H1 (cell line): ENCODE results near the gene NEURL2. TPM values are rescaled to one million over a fixed set of nuclear protein-coding genes. Genes with fewer than 3 reads are reported as not detected.

Experiments used
- CTCF ChIA-PET: fragments of 300-600 bp; sonication (Branson Sonifier 250); formaldehyde crosslinking; loops from one replicate; lab custom pipeline; 2021; ENCODE audit not compliant: partially characterized antibody; lab: Charles Lee
- POLR2A ChIA-PET: fragments of 300-600 bp; sonication (Branson Sonifier 250); formaldehyde crosslinking; loops from one replicate; lab custom pipeline; 2021; ENCODE audit warnings: inconsistent platforms; ENCODE audit not compliant: partially characterized antibody; lab: Charles Lee
- DNase-seq, 2 experiments: peaks; one replicate each; pipeline versions ENCODE4 v3.0.0 to v3.0.0-alpha.2; 2010 to 2022; ENCODE audit warnings: low spot score in 2 of 2, low read depth in 1 of 2, mixed read lengths in 1 of 2
- FAIRE-seq: peaks from 2 replicates; lab custom pipeline; 2011; peaks lifted over from hg19 to GRCh38; lab: Jason Lieb, UNC
- H2AFZ ChIP-seq: 2 replicates; pipeline ENCODE4 v1.8.1; 2012; ENCODE audit warnings: low read length, inconsistent platforms
- H2AK5ac ChIP-seq: 2 replicates; pipeline ENCODE4 v1.6.1; 2013; ENCODE audit warnings: low read depth, low read length
- H2BK120ac ChIP-seq: replicated peaks from 2 replicates; pipeline ENCODE3; 2013; ENCODE audit warnings: low read depth, low read length, inconsistent platforms
- H2BK12ac ChIP-seq: 2 replicates; pipeline ENCODE4 v1.6.1; 2013; ENCODE audit warnings: low read depth, low read length
- H2BK15ac ChIP-seq: 2 replicates; pipeline ENCODE4 v1.6.1; 2013; ENCODE audit warnings: low read length
- H2BK20ac ChIP-seq: 2 replicates; pipeline ENCODE4 v1.6.1; 2013; ENCODE audit warnings: low read length
- H2BK5ac ChIP-seq: 2 replicates; pipeline ENCODE4 v1.6.1; 2013; ENCODE audit warnings: low read depth, low read length
- H3K14ac ChIP-seq: 2 replicates; pipeline ENCODE4 v1.6.1; 2013; ENCODE audit warnings: inconsistent platforms; ENCODE audit not compliant: insufficient read length
- H3K18ac ChIP-seq: 2 replicates; pipeline ENCODE4 v1.6.1; 2013; ENCODE audit warnings: low read length; ENCODE audit errors: extremely low read depth
- H3K23ac ChIP-seq: 2 replicates; pipeline ENCODE4 v1.6.1; 2013; ENCODE audit warnings: inconsistent platforms; ENCODE audit not compliant: insufficient read length
- H3K23me2 ChIP-seq: 2 replicates; pipeline ENCODE4 v1.6.1; 2013; ENCODE audit warnings: low read depth, low read length
- H3K27ac ChIP-seq: 2 replicates; pipeline ENCODE4 v1.6.1; 2011; ENCODE audit warnings: low read depth, low read length, inconsistent platforms
- H3K27me3 ChIP-seq, 4 experiments: replicated peaks in 1 of 4; 1 replicate in 1 of 4; 2 replicates in 3 of 4; pipeline versions ENCODE4 v1.6.1 to v1.8.1; 2011 to 2013; ENCODE audit warnings: low read length in 3 of 4, mild to moderate bottlenecking in 3 of 4, inconsistent platforms in 2 of 4, mixed read lengths in 2 of 4, moderate library complexity in 1 of 4; ENCODE audit not compliant: control insufficient read depth in 3 of 4, insufficient read depth in 3 of 4; ENCODE audit errors: extremely low read depth in 1 of 4
- H3K36me3 ChIP-seq, 4 experiments: 2 replicates each; pipeline versions ENCODE4 v1.6.1 to v1.8.1; 2011 to 2013; ENCODE audit warnings: mild to moderate bottlenecking in 4 of 4, low read length in 3 of 4, moderate library complexity in 2 of 4, control low read depth in 1 of 4, inconsistent platforms in 1 of 4; ENCODE audit not compliant: insufficient read depth in 4 of 4, control insufficient read depth in 2 of 4
- H3K4ac ChIP-seq: replicated peaks from 2 replicates; pipeline ENCODE3; 2013; ENCODE audit warnings: low read length, low read depth, mixed read lengths, inconsistent platforms; ENCODE audit not compliant: insufficient read length
- H3K4me1 ChIP-seq, 4 experiments: replicated peaks in 1 of 4; 1 replicate in 1 of 4; 2 replicates in 3 of 4; pipeline versions ENCODE4 v1.6.1 to v1.8.1; 2011 to 2013; ENCODE audit warnings: low read length in 3 of 4, inconsistent platforms in 2 of 4, mixed read lengths in 1 of 4; ENCODE audit not compliant: insufficient read depth in 4 of 4, control insufficient read depth in 3 of 4
- H3K4me2 ChIP-seq, 2 experiments: 2 replicates each; pipeline versions ENCODE4 v1.6.1 to v1.8.1; 2011 to 2013; ENCODE audit warnings: low read depth in 2 of 2, low read length in 2 of 2, control low read depth in 1 of 2, inconsistent platforms in 1 of 2, mild to moderate bottlenecking in 1 of 2; ENCODE audit not compliant: insufficient read depth in 1 of 2
- H3K4me3 ChIP-seq, 4 experiments: fragments of 200-600, 300-600 bp in 1 of 4; sonication (generic), shearing (Covaris generic), sonication (Bioruptor Twin) in 1 of 4; 2 replicates each; pipeline versions ENCODE4 v1.5.1 to v1.8.1; 2011 to 2016; ENCODE audit warnings: low read length in 4 of 4, low read depth in 3 of 4, control low read depth in 2 of 4, inconsistent platforms in 2 of 4, mild to moderate bottlenecking in 2 of 4, mixed read lengths in 1 of 4, moderate library complexity in 1 of 4; ENCODE audit not compliant: insufficient read depth in 2 of 4; ENCODE audit errors: extremely low read depth in 1 of 4
- H3K56ac ChIP-seq: replicated peaks from 2 replicates; pipeline ENCODE3; 2013; ENCODE audit warnings: low read depth, mild to moderate bottlenecking, mixed read lengths, low read length, inconsistent platforms; ENCODE audit not compliant: insufficient read length
- H3K79me1 ChIP-seq: 2 replicates; pipeline ENCODE4 v1.6.1; 2013; ENCODE audit warnings: low read depth, low read length, control low read depth
- H3K79me2 ChIP-seq, 2 experiments: 2 replicates each; pipeline versions ENCODE4 v1.6.1 to v1.8.1; 2012 to 2013; ENCODE audit warnings: low read length in 2 of 2, mild to moderate bottlenecking in 2 of 2, inconsistent platforms in 1 of 2; ENCODE audit not compliant: insufficient read depth in 2 of 2, control insufficient read depth in 1 of 2
- H3K9ac ChIP-seq, 4 experiments: replicated peaks in 1 of 4; 1 replicate in 1 of 4; 2 replicates in 3 of 4; pipeline versions ENCODE4 v1.6.1 to v1.8.1; 2011 to 2013; ENCODE audit warnings: low read depth in 3 of 4, low read length in 3 of 4, control low read depth in 2 of 4, mild to moderate bottlenecking in 2 of 4, moderate library complexity in 2 of 4, inconsistent platforms in 1 of 4; ENCODE audit errors: extremely low read depth in 1 of 4
- H3K9me3 ChIP-seq, 2 experiments: 2 replicates each; pipeline versions ENCODE4 v1.6.1 to v1.8.1; 2012 to 2013; ENCODE audit warnings: mild to moderate bottlenecking in 2 of 2, moderate library complexity in 2 of 2, control low read depth in 1 of 2, inconsistent platforms in 1 of 2, low read depth in 1 of 2, low read length in 1 of 2, mixed read lengths in 1 of 2; ENCODE audit not compliant: insufficient read depth in 2 of 2
- H4K20me1 ChIP-seq, 2 experiments: replicated peaks in 1 of 2; 2 replicates each; pipeline versions ENCODE3 to v1.8.1; 2011 to 2013; ENCODE audit warnings: inconsistent platforms in 2 of 2, low read length in 2 of 2, mild to moderate bottlenecking in 1 of 2; ENCODE audit not compliant: insufficient read depth in 2 of 2, control insufficient read depth in 1 of 2
- H4K5ac ChIP-seq: 2 replicates; pipeline ENCODE4 v1.6.1; 2013; ENCODE audit warnings: low read length, low read depth, mixed read lengths, inconsistent platforms; ENCODE audit not compliant: insufficient read length
- H4K8ac ChIP-seq: 2 replicates; pipeline ENCODE4 v1.8.0; 2013; ENCODE audit warnings: mild to moderate bottlenecking, moderate library complexity, low read length, inconsistent platforms; ENCODE audit not compliant: insufficient read depth; ENCODE audit errors: extremely low read depth
- H4K91ac ChIP-seq: replicated peaks from 2 replicates; pipeline ENCODE3; 2013; ENCODE audit warnings: low read length, mixed read lengths, inconsistent platforms; ENCODE audit not compliant: insufficient read length
- ASH2L ChIP-seq: fragments of 200-600, 300-600 bp; sonication (generic); IDR thresholded peaks from one replicate; pipeline ENCODE4 v1.7.1; 2017; ENCODE audit warnings: low read length
- CBX8 ChIP-seq: fragments of 300-800, 300-1000 bp; sonication (generic); IDR thresholded peaks from 2 replicates; pipeline ENCODE4 v1.7.1; 2016; ENCODE audit warnings: low read depth, low read length, borderline replicate concordance
- CEBPB ChIP-seq: IDR thresholded peaks from 2 replicates; pipeline ENCODE4 v1.6.1; 2012; ENCODE audit warnings: low read depth, low read length
- EZH2 ChIP-seq: fragments of 200-600 bp; sonication (generic); IDR thresholded peaks from 2 replicates; pipeline ENCODE4 v1.7.1; 2012; ENCODE audit warnings: low read depth, mild to moderate bottlenecking, moderate library complexity, low read length, inconsistent platforms; ENCODE audit not compliant: severe bottlenecking
- FOSL1 ChIP-seq: IDR thresholded peaks from 2 replicates; pipeline ENCODE4 v1.6.1; 2011; ENCODE audit warnings: mild to moderate bottlenecking, low read depth, low read length, moderate library complexity; ENCODE audit not compliant: insufficient read depth
- GABPA ChIP-seq: IDR thresholded peaks from 2 replicates; pipeline ENCODE4 v1.6.1; 2011; ENCODE audit warnings: mild to moderate bottlenecking, low read length, moderate library complexity, borderline replicate concordance; ENCODE audit not compliant: insufficient read depth
- POLR2A ChIP-seq, 2 experiments: IDR thresholded peaks; 1 replicate in 1 of 2; 2 replicates in 1 of 2; pipeline ENCODE4 v1.6.1; 2011; ENCODE audit warnings: low read depth in 2 of 2, low read length in 2 of 2, mild to moderate bottlenecking in 2 of 2; ENCODE audit errors: control extremely low read depth in 1 of 2
- POU5F1 ChIP-seq: IDR thresholded peaks from 2 replicates; pipeline ENCODE4 v1.6.1; 2011; ENCODE audit warnings: low read depth, mild to moderate bottlenecking, low read length, moderate library complexity
- SUZ12 ChIP-seq: fragments of 200-600 bp; sonication (generic); IDR thresholded peaks from 2 replicates; pipeline ENCODE4 v1.6.1; 2012; ENCODE audit warnings: mild to moderate bottlenecking, inconsistent platforms, low read length, moderate library complexity, mixed read lengths
- TEAD4 ChIP-seq: IDR thresholded peaks from 2 replicates; pipeline ENCODE4 v1.6.1; 2012; ENCODE audit warnings: low read depth, low read length, inconsistent platforms, mixed read lengths
- YY1 ChIP-seq: IDR thresholded peaks from 2 replicates; pipeline ENCODE4 v1.6.1; 2011; ENCODE audit warnings: low read depth, mild to moderate bottlenecking, low read length
- WGBS, 2 experiments: shearing (Covaris generic) in 1 of 2; methylation state at CpG; one replicate each; pipeline versions ENCODE4 v1.1.6 to v1.1.7; 2013 to 2015; ENCODE audit warnings: low lambda C conversion rate in 2 of 2, mixed read lengths in 2 of 2, inconsistent platforms in 1 of 2, low coverage in 1 of 2, missing lambda C conversion rate in 1 of 2; ENCODE audit not compliant: insufficient replicate concordance in 2 of 2, insufficient coverage in 1 of 2, insufficient read length in 1 of 2; ENCODE audit errors: extremely low coverage in 1 of 2, missing lambda C conversion rate in 1 of 2; 5-methylcytosine and 5-hydroxymethylcytosine counted together
- polyA plus RNA-seq, 7 experiments: library from polyadenylated mRNA; depleted of rRNA in 3 of 7; stranded (reverse) in 5 of 7; unstranded in 2 of 7; fragments of >200 nt in 5 of 7; fragments of 200-250 nt in 2 of 7; gene quantifications; 1 replicate in 5 of 7; 2 replicates in 1 of 7; 4 replicates in 1 of 7; pipeline versions ENCODE4 v1.2.1 to v1.2.3, GENCODE V29; 2011 to 2013; ENCODE audit warnings: missing spikeins in 2 of 7, mixed read lengths in 2 of 7
- total RNA-seq: library from RNA; stranded (reverse); fragmentation: NEBNext Ultra II Directional; extraction: Animal tissue kit (Norgen Biotek cat#: 25700); gene quantifications from 2 replicates; pipeline ENCODE4 v1.2.1, GENCODE V29; 2021
- TF ChIP-seq, protein P1 (sequence below): IDR thresholded peaks from 2 replicates; pipeline ENCODE4 v1.6.1; 2012; ENCODE audit warnings: low read length, inconsistent platforms

NEURL2 gene
- total and polyA plus RNA-seq, 2 of the 8 experiments (the other 6 are each of a cell fraction or from before 2014, with no cell fraction given) = 6.9 TPM

DNA sequence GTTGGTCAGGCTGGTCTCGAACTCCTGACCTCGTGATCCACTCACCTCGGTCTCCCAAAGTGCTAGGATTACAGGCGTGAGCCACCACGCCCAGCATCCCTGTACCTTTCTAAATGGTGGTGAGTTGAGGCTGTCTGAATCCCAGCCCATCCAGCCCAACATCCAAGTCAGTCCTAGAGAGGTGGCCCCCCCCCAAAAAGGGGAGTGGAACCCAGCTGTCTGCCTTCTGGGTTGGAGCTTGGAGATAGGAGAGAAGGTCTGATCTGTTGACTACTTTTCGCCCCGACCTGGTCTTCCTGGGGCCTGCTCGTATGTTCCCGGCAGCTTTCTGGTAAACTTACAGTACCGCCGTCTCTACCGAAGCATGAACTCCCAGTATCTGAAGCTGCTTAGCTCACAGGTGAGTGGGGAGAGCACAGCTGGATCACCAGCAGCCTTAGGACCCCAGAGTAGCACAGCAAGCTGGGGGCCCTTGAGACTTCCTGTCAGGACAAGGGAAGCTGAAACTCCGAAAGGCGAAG, 5.7 kb upstream of the NEURL2 start:
- Histone ChIP-seq H3K9me3 (no peaks in the 10 kb centered on the region), H3K18ac (no peak overlapping the region), H2BK5ac (no peak overlapping the region), H3K23me2 (peaks cover 2% of the 10 kb centered on the region; the same call in 1 of the 2 replicates), H3K79me1 (no peaks in the 10 kb centered on the region; the same call in 1 of the 2 replicates), H3K27me3 (no peaks in the 10 kb centered on the region), H3K27ac (no peak overlapping the region), H3K4me1 (peaks cover 0 to 3% (median 3%) of the 10 kb centered on the region in 4 experiments; a peak in 6 of 7 replicates), H3K9ac (no peak overlapping the region), H2BK15ac (no peak overlapping the region), H2BK12ac (no peak overlapping the region), H3K79me2 (no peaks in the 10 kb centered on the region), H4K20me1 (peaks cover 0 to 14% of the 10 kb centered on the region in 2 experiments), H2AFZ (no peak overlapping the region), H3K4ac (no peak overlapping the region), H4K91ac (no peak overlapping the region), H3K4me2 (no peak overlapping the region), H3K4me3 (no peak overlapping the region), H3K36me3 (peaks cover 15 to 45% (median 37%) of the 10 kb centered on the region in 4 experiments), H2AK5ac (no peak overlapping the region), H3K23ac (no peak overlapping the region), H3K56ac (no peak overlapping the region), H2BK120ac (no peak overlapping the region), H4K8ac (no peak overlapping the region), H2BK20ac (no peak overlapping the region), H4K5ac (no peak overlapping the region), H3K14ac (no peak overlapping the region)
- POLR2A ChIA-PET = interaction anchor here (0.7 to 11.2 kb wide), 12 partner anchors 10 to 72 kb away, joined by 3 to 172 read pairs (median 4); partner anchors contain the start of genes PCIF1 and PLTP
- no peak for DNase-seq
- no peak for FAIRE-seq
- WGBS, 2 experiments = 96% methylated on average over 14 of the region's 14 CpGs; no CpG with 5 or more reads in 1 of the 2 experiments
- CTCF ChIA-PET = interaction anchor here (0.8 kb wide), 1 partner anchor 74 kb away, joined by 4 read pairs; no protein-coding TSS in a partner anchor
- no peak for TF ChIP-seq POU5F1
- no peak for TF ChIP-seq TEAD4
- TF ChIP-seq CEBPB = no peak
- TF ChIP-seq EZH2 = no peak
- TF ChIP-seq YY1 = no peak
- TF ChIP-seq POLR2A (IDR thresholded peaks at IDR 0.05; ENCODE audit: control extremely low read depth in 1 of 2, low read depth in 2 of 2, low read length in 2 of 2) = no peak
- no peak for TF ChIP-seq GABPA
- TF ChIP-seq, protein P1, sequence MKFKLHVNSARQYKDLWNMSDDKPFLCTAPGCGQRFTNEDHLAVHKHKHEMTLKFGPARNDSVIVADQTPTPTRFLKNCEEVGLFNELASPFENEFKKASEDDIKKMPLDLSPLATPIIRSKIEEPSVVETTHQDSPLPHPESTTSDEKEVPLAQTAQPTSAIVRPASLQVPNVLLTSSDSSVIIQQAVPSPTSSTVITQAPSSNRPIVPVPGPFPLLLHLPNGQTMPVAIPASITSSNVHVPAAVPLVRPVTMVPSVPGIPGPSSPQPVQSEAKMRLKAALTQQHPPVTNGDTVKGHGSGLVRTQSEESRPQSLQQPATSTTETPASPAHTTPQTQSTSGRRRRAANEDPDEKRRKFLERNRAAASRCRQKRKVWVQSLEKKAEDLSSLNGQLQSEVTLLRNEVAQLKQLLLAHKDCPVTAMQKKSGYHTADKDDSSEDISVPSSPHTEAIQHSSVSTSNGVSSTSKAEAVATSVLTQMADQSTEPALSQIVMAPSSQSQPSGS = no peak
- no peak for TF ChIP-seq CBX8
- no peak for TF ChIP-seq ASH2L
- no peak for TF ChIP-seq FOSL1
- TF ChIP-seq SUZ12 = no peak
